OCI-LY1 (cell line): ENCODE measurements around the gene NUDCD3.

Experiments used
- CTCF ChIP-seq: fragments of 200-600 bp; sonication (generic), shearing (Covaris generic); IDR thresholded peaks from 2 replicates; pipeline ENCODE4 v1.5.1; 2017; ENCODE audit warnings: mild to moderate bottlenecking, antibody characterized with exemption, low read length, moderate library complexity, mixed read lengths
- EZH2 ChIP-seq: fragments of 200-600 bp; sonication (generic), shearing (Covaris generic); IDR thresholded peaks from 2 replicates; pipeline ENCODE4 v1.8.0; 2017; ENCODE audit warnings: borderline replicate concordance, mixed run types, mild to moderate bottlenecking, antibody characterized with exemption, low read length, moderate library complexity, mixed read lengths

GRCh38 chr7:44373418-44373740 lies 117.1 kb downstream of the NUDCD3 start:
- no peak for TF ChIP-seq CTCF
- no peak for TF ChIP-seq EZH2
